KMS-11 (cell line): ENCODE measurements around the gene RBMS3.
"Not testable (repeated sequence)": the region's sequence is repeated elsewhere in the genome, so short reads cannot be mapped to it uniquely, and the experiment has no call there.

ENCODE experiments used
- H2AFZ ChIP-seq: fragments of 200-600 bp; sonication (generic); 2 replicates; pipeline ENCODE4 v1.6.1; 2016; ENCODE audit warnings: antibody characterized with exemption, mixed run types, low read depth
- H3K27ac ChIP-seq: fragments of 200-600 bp; sonication (generic); 2 replicates; pipeline ENCODE4 v1.6.1; 2016; ENCODE audit warnings: mild to moderate bottlenecking, mixed run types
- H3K27me3 ChIP-seq: fragments of 200-600 bp; sonication (generic); 2 replicates; pipeline ENCODE4 v1.6.1; 2017; ENCODE audit warnings: mild to moderate bottlenecking, low read depth, mixed run types, moderate library complexity; ENCODE audit not compliant: insufficient read depth
- H3K36me3 ChIP-seq: fragments of 200-600 bp; sonication (generic); 2 replicates; pipeline ENCODE4 v1.6.1; 2017; ENCODE audit warnings: mild to moderate bottlenecking, mixed run types; ENCODE audit not compliant: insufficient read depth
- H3K4me1 ChIP-seq: fragments of 200-600 bp; sonication (generic); 2 replicates; pipeline ENCODE4 v1.6.1; 2016; ENCODE audit warnings: mild to moderate bottlenecking, low read depth, mixed run types; ENCODE audit not compliant: poor library complexity, severe bottlenecking
- H3K4me2 ChIP-seq: fragments of 200-600 bp; sonication (generic); 2 replicates; pipeline ENCODE4 v1.7.0; 2016; ENCODE audit warnings: mild to moderate bottlenecking, mixed run types
- H3K4me3 ChIP-seq: fragments of 200-600 bp; sonication (generic); IDR thresholded peaks from 2 replicates; pipeline ENCODE4 v1.6.1; 2017; ENCODE audit warnings: low read depth, low read length, mixed read lengths; ENCODE audit not compliant: insufficient read depth
- H3K79me2 ChIP-seq: fragments of 200-600 bp; sonication (generic); 2 replicates; pipeline ENCODE4 v1.6.1; 2016; ENCODE audit warnings: low read depth, mixed run types; ENCODE audit not compliant: insufficient read depth
- H3K9ac ChIP-seq: fragments of 200-600 bp; sonication (generic); 2 replicates; pipeline ENCODE4 v1.6.1; 2016; ENCODE audit warnings: mild to moderate bottlenecking, mixed run types
- H4K20me1 ChIP-seq: fragments of 200-600 bp; sonication (generic); 2 replicates; pipeline ENCODE4 v1.6.1; 2016; ENCODE audit warnings: mild to moderate bottlenecking, mixed run types; ENCODE audit not compliant: insufficient read depth
- TF ChIP-seq, protein P1 (sequence below): fragments of 200-600 bp; sonication (generic); conservative IDR thresholded peaks from 2 replicates; pipeline ENCODE4 v1.6.1; 2017; ENCODE audit warnings: low read depth, mild to moderate bottlenecking, antibody characterized with exemption, low read length, moderate library complexity, mixed read lengths

Gene RBMS3

GRCh38 chr3:29280404-29281093 lies at the start of gene RBMS3:
Gene RBMS3, plus strand, starts transcription at chr3:29281071.
- Histone ChIP-seq H3K4me2 (no peak within 1 kb of the TSS), H3K9ac (no peak within 1 kb of the TSS), H3K79me2 (no peaks in the 10 kb centered on the region), H3K27ac (no peak within 1 kb of the TSS), H3K36me3 (no peaks in the 10 kb centered on the region), H3K4me3 (no peak within 1 kb of the TSS), H3K4me1 (no peaks in the 10 kb centered on the region), H2AFZ (no peak within 1 kb of the TSS), H3K27me3 (no peaks in the 10 kb centered on the region), H4K20me1 (no peaks in the 10 kb centered on the region)
- TF ChIP-seq, protein P1, sequence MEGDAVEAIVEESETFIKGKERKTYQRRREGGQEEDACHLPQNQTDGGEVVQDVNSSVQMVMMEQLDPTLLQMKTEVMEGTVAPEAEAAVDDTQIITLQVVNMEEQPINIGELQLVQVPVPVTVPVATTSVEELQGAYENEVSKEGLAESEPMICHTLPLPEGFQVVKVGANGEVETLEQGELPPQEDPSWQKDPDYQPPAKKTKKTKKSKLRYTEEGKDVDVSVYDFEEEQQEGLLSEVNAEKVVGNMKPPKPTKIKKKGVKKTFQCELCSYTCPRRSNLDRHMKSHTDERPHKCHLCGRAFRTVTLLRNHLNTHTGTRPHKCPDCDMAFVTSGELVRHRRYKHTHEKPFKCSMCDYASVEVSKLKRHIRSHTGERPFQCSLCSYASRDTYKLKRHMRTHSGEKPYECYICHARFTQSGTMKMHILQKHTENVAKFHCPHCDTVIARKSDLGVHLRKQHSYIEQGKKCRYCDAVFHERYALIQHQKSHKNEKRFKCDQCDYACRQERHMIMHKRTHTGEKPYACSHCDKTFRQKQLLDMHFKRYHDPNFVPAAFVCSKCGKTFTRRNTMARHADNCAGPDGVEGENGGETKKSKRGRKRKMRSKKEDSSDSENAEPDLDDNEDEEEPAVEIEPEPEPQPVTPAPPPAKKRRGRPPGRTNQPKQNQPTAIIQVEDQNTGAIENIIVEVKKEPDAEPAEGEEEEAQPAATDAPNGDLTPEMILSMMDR, result no peak

DNA sequence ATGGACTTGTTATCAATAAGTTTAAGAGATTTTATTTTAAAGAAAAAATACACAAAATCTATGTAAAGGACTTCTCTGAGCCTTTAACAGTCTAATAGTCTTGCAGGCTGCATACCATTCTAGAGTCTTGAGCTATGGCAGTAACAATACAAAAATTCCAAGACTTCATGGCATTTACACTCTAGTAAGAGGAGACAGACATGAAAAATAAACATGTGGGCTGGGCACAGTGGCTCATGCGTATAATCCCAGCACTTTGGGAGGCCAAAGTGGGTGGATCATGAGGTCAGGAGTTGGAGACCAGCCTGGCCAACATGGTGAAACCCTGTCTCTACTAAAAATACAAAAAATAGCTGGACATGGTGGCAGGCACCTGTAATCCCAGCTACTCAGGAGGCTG lies 47.7 kb upstream of the RBMS3 start:
- not testable (repeated sequence) for H3K79me2 ChIP-seq, H3K4me2 ChIP-seq, H3K27me3 ChIP-seq, H4K20me1 ChIP-seq, H3K4me3 ChIP-seq, H3K9ac ChIP-seq, H2AFZ ChIP-seq, H3K4me1 ChIP-seq, H3K36me3 ChIP-seq, H3K27ac ChIP-seq

DNA sequence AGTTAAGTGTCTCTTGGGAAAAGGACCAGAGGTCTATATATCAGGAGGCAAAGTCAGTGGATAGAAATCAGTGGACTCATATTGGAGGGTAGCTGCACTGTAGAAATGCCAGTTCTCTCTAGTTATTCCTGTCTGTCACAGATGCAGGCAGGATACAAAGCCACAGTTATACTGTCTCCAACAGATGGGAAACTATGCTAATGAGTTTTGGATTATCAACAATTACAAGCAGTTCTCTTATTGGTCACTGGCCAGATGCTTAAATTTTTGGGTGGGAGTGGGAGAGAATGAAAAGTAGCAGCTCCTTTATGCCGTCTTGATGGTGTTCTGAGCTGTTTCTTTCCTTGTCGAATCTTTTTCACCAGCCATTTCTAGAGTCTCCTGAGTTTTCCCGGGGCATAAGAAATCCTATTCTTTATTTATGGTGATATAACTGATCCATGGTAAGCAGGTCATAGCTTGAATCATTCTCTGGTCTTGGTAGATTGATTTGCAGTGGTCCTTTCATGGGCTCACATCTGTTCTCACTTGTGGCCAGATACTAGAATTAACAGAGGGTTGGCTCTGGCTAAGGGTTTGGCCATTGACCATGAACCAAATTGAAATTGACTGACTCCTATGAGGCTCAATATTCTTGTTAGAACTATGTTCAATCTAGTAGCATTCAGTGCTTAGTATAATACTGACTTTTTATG lies 44.6 kb upstream of the RBMS3 start:
- H3K79me2 ChIP-seq, result no peaks in the 10 kb centered on the region
- H3K27ac ChIP-seq, result no peak overlapping the region
- no peaks in the 10 kb centered on the region for H3K36me3 ChIP-seq
- H2AFZ ChIP-seq, result no peak overlapping the region
- TF ChIP-seq, protein P1, result no peak
- H3K9ac ChIP-seq, result no peak overlapping the region
- no peak overlapping the region for H3K4me2 ChIP-seq
- H3K4me3 ChIP-seq, result no peak overlapping the region
- no peaks in the 10 kb centered on the region for H3K4me1 ChIP-seq
- no peaks in the 10 kb centered on the region for H3K27me3 ChIP-seq
- H4K20me1 ChIP-seq, result no peaks in the 10 kb centered on the region

- Histone ChIP-seq H2AFZ (no peak overlapping the region), H3K4me3 (no peak overlapping the region), H3K9ac (no peak overlapping the region), H3K27me3 (no peaks in the 10 kb centered on the region), H3K27ac (no peak overlapping the region), H4K20me1 (no peaks in the 10 kb centered on the region), H3K4me1 (no peaks in the 10 kb centered on the region), H3K36me3 (no peaks in the 10 kb centered on the region), H3K4me2 (no peak overlapping the region), H3K79me2 (no peaks in the 10 kb centered on the region)
- TF ChIP-seq, protein P1, result no peak
Observed at GRCh38 chr3:29239376-29239775, 41.5 kb upstream of the RBMS3 start.

DNA sequence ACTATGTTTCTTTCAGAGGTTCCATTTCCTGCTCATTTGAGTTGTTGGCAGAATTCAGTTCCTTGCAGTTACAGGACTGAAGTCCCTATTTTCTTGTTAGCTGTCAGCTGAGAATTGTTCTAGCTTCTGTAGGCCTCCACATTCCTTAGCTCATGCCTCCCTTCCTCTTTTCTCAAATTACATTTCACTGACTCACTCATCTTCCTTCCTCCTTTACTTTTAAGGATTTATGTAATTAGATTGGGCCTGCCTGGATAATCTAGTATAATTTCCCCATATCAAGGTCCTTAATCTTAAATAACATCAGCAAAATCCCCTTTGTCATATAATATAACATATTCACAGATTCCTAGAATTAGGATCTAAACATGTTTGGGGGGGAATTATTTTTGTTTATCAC lies 40.6 kb upstream of the RBMS3 start:
- Histone ChIP-seq H4K20me1 (no peaks in the 10 kb centered on the region), H3K36me3 (no peaks in the 10 kb centered on the region), H3K4me1 (no peaks in the 10 kb centered on the region), H3K79me2 (no peaks in the 10 kb centered on the region), H2AFZ (no peak overlapping the region), H3K4me3 (no peak overlapping the region), H3K27ac (no peak overlapping the region), H3K27me3 (no peaks in the 10 kb centered on the region), H3K4me2 (no peak overlapping the region), H3K9ac (no peak overlapping the region)
- TF ChIP-seq, protein P1, result no peak
